Astrocyte (in vitro differentiated cells and primary cell): ENCODE measurements around the gene FBXW5.

Experiments
- EZH2 ChIP-seq: IDR thresholded peaks from 2 replicates; pipeline ENCODE4 v1.6.1; 2012; ENCODE audit warnings: mild to moderate bottlenecking, low read length, inconsistent platforms; ENCODE audit not compliant: insufficient read depth
- TF ChIP-seq, protein P1 (sequence below): IDR thresholded peaks from 2 replicates; pipeline ENCODE4 v1.5.1; 2011; ENCODE audit warnings: low read depth, mild to moderate bottlenecking, inconsistent platforms, low read length, moderate library complexity; ENCODE audit not compliant: insufficient read depth

DNA sequence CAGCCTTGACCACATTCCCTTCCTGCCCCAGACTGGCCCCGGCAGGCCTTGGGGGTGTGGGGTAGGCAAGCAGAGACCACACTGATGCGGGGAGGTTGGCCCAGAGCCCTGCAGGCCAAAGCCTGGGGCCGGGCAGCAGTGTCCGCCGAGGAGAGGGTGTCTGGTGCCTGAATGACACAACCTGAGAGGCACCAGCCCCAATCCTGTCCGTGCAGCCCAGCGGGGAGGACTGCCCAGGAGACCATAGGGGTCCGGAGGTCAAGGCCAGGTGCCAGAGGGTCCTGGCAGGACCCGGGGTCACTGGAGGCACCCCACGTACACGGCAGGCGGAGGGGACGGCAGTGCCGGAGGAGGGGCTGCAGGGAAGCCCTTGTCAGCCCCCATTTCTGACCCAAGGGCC lies 27.2 kb upstream of the FBXW5 start:
- TF ChIP-seq, protein P1, sequence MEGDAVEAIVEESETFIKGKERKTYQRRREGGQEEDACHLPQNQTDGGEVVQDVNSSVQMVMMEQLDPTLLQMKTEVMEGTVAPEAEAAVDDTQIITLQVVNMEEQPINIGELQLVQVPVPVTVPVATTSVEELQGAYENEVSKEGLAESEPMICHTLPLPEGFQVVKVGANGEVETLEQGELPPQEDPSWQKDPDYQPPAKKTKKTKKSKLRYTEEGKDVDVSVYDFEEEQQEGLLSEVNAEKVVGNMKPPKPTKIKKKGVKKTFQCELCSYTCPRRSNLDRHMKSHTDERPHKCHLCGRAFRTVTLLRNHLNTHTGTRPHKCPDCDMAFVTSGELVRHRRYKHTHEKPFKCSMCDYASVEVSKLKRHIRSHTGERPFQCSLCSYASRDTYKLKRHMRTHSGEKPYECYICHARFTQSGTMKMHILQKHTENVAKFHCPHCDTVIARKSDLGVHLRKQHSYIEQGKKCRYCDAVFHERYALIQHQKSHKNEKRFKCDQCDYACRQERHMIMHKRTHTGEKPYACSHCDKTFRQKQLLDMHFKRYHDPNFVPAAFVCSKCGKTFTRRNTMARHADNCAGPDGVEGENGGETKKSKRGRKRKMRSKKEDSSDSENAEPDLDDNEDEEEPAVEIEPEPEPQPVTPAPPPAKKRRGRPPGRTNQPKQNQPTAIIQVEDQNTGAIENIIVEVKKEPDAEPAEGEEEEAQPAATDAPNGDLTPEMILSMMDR: no peak
- TF ChIP-seq EZH2: no peak
